22Rv1 (cell line): ENCODE data around the gene ZEB1.
"Not testable (repeated sequence)": the region's sequence is repeated elsewhere in the genome, so short reads cannot be mapped to it uniquely, and the experiment has no call there.

ENCODE experiments used
- H3K27ac ChIP-seq: fragments of 450-650 bp; 2 replicates; pipeline ENCODE4 v1.5.1; 2017
- ZFX ChIP-seq: fragments of 450-650 bp; IDR thresholded peaks from 2 replicates; pipeline ENCODE4 v1.6.1; 2017; ENCODE audit warnings: antibody characterized with exemption, borderline replicate concordance
- TF ChIP-seq, protein P1 (sequence below): fragments of 450-650 bp; IDR thresholded peaks from 2 replicates; pipeline ENCODE4 v1.5.1; 2017; ENCODE audit warnings: mild to moderate bottlenecking

The ZEB1 gene

DNA sequence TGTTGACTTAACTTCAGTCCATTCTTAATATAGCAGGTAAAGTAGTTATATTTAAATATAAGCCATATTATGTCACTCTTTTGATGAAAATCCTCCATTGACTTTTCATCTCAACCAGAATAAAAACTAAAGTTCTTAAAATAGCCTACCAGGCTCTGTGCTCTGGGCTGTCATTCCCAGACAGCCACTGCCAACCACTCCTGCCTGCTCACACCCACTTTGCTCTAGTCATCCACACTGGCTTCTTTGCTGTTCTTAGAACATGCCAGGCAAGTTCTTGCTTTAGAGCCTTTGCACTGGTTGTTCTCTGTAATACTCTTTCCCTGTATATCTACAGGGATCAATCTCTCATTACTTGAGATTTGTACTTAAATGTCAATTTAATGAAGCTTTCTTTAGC lies 80.6 kb downstream of the ZEB1 start:
- H3K27ac ChIP-seq = no peak overlapping the region
- TF ChIP-seq, protein P1, sequence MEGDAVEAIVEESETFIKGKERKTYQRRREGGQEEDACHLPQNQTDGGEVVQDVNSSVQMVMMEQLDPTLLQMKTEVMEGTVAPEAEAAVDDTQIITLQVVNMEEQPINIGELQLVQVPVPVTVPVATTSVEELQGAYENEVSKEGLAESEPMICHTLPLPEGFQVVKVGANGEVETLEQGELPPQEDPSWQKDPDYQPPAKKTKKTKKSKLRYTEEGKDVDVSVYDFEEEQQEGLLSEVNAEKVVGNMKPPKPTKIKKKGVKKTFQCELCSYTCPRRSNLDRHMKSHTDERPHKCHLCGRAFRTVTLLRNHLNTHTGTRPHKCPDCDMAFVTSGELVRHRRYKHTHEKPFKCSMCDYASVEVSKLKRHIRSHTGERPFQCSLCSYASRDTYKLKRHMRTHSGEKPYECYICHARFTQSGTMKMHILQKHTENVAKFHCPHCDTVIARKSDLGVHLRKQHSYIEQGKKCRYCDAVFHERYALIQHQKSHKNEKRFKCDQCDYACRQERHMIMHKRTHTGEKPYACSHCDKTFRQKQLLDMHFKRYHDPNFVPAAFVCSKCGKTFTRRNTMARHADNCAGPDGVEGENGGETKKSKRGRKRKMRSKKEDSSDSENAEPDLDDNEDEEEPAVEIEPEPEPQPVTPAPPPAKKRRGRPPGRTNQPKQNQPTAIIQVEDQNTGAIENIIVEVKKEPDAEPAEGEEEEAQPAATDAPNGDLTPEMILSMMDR = no peak
- TF ChIP-seq ZFX = no peak

DNA sequence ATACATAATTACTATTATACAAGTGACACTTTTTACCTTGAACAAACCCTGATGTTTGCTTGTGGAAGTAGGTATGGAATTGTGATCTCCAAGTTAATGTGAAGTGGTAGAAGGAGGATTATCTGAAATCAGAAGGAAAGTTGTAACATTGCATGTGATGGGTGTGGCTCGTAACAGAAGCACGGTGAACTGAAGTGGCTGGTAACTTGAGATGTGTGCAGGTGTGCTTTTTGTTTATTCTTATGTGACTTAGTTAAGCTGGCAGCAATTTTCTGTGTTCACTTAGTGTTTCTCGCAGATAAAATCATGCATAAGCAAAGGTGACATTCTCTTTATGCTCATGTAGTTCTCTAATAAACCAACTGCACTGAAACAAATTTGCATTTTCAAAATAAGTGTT lies 82.3 kb downstream of the ZEB1 start:
- TF ChIP-seq, protein P1 = no peak
- no peak for TF ChIP-seq ZFX
- H3K27ac ChIP-seq = no peak overlapping the region

DNA sequence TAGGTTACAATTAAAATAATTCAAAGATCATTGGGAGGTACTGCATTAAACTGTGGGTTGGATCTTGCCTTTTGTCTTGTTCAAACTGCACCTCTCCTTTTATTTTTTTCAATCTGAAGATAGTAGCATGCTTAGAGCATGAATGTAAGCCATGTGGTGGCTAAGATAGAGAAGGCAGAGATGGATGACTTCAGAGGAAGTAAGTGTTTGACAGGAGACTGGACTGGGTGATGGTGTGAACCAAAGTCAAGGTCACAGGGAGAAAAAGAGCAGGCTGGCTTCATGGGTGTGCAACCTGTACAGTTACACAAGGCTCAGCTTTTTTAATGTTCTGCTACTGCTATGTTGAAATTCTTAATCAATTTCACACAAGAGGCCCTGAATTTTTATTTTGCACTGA lies 85.6 kb downstream of the ZEB1 start:
- no peak overlapping the region for H3K27ac ChIP-seq
- TF ChIP-seq, protein P1 = no peak
- TF ChIP-seq ZFX = no peak

DNA sequence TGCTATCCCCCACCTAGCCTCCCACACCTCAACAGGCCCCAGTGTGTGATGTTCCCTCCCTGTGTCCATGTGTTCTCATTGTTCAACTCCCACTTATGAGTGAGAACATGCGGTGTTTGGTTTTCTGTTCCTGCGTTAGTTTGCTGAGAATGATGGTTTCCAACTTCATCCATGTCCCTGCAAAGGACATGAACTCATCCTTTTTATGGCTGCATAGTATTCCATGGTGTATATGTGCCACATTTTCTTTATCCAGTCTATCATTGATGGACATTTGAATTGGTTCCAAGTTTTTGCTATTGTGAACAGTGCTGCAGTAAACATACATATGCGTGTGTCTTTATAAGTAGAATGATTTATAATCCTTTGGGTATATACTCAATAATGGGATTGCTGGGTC lies 86.8 kb downstream of the ZEB1 start:
- not testable (repeated sequence) for H3K27ac ChIP-seq

DNA sequence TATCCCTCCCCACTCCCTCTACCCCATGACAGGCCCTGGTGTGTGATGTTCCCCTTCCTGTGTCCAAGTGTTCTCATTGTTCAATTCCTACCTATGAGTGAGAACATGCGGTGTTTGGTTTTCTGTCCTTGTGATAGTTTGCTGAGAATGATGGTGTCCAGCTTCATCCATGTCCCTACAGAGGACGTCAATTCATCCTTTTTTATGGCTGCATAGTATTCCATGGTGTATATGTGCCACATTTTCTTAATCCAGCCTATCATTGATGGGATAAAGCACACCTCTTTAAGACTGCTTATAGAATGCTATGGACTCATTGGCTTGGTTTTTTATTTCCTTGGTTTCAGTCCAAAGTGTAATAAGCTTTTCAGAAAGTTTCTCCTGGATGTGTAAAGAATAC lies 93.4 kb downstream of the ZEB1 start:
- not testable (repeated sequence) for H3K27ac ChIP-seq

DNA sequence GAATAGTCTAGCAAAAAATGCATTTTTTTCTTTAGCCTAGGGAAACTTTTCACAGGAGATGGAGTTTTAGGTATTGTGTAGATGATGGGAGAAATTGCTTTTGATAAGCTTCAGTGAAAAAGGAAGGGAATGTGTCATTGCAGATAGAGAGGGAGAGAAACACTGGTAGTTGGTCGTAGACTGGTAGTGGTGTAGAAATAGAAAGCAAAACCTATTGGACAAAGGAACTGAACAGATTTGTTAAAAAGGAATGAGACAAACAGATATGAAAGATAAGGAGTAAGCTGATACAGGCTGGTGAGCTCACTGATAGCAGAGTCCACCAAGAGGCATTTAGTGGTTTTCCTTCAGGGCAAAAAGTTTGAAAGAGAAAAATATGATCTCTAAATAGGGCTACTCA lies 94.3 kb downstream of the ZEB1 start:
- no peak overlapping the region for H3K27ac ChIP-seq
- TF ChIP-seq ZFX = no peak
- TF ChIP-seq, protein P1 = no peak

DNA sequence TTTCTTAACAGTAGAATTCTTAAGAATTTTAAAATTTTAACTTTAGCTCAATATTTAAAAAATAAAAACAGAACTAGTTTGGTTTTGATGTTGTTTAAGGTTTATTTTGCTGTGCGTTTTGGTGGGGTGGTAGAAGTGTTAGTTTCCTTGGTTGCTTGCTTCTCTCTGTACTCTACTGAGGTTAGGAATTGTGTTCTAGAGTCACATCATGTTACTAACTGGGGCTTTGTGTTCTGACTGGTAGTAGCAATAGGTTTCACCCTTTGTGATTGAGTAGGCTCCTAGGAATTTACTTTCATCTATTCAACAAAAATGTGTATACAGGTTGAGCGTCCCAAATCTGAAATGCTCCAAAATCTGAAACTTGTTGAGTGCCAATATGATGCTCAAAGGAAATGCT lies 99.5 kb downstream of the ZEB1 start:
- TF ChIP-seq, protein P1 = no peak
- TF ChIP-seq ZFX = no peak
- H3K27ac ChIP-seq = no peak overlapping the region

DNA sequence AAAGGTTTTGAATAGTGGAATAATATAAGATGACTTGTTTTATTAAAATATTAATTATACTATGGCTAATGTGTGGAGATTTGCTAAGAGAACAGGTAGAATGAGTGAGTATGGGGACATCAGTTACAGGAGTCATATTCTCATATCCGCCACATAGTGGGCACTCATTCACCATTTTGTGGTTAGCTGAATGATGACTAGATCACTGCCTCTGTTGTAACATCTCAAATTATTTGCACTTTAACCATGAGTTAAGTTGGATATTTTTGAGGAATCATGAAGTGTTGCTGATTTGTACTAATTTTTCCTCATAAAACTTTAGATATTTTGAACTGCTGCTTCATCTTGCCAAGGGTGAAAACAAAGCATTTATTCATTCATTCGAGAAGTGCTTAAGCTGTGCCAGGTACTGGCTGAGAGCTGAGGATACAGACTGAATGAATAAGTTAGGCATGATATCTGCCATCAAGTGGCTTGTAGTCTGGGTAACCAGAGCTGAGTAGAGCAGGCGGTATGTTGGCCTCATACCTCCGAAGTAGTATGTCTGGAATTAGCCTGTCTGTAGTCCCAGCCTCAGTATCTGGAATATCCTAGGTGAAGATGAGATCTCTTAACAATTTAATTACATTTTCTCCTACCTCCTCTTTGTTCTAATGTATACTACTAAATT lies 100.5 kb downstream of the ZEB1 start:
- TF ChIP-seq, protein P1 = no peak
- TF ChIP-seq ZFX = no peak
- H3K27ac ChIP-seq = no peak overlapping the region
